HepG2 (cell line): Measurements from ENCODE around the gene PXDC1. TPM values are rescaled to one million over a fixed set of nuclear protein-coding genes. Genes with fewer than 3 reads are reported as not detected.

Experiments
- BCL6 ChIP-seq: IDR thresholded peaks from 2 replicates; pipeline ENCODE4 v1.6.1; 2016; ENCODE audit warnings: missing genetic modification reagents, missing compliant biosample characterization
- CHD4 ChIP-seq: fragments of 200-600 bp; sonication (generic); IDR thresholded peaks from 2 replicates; pipeline ENCODE4 v1.7.0; 2017; ENCODE audit warnings: mild to moderate bottlenecking, low read length, borderline replicate concordance
- DMTF1 ChIP-seq: sonication (generic); formaldehyde crosslinking; IDR thresholded peaks from 2 replicates; pipeline ENCODE4 v1.4.0; 2020; ENCODE audit warnings: mild to moderate bottlenecking, missing genetic modification reagents
- FOXA1 ChIP-seq, 2 experiments: fragments of 450-650 bp in 1 of 2; sonication (generic) in 1 of 2; formaldehyde crosslinking in 1 of 2; IDR thresholded peaks; 2 replicates each; pipeline versions ENCODE4 v1.4.0 to v1.6.1; 2016 to 2020; ENCODE audit warnings: missing genetic modification reagents in 1 of 2
- GATAD2A ChIP-seq: IDR thresholded peaks from 2 replicates; pipeline ENCODE4 v1.6.1; 2016
- HMG20A ChIP-seq: IDR thresholded peaks from 2 replicates; pipeline ENCODE4 v1.6.1; 2016; ENCODE audit warnings: borderline replicate concordance
- HMG20B ChIP-seq: conservative IDR thresholded peaks from 2 replicates; pipeline ENCODE4 v1.6.1; 2016; ENCODE audit warnings: missing genetic modification reagents, missing compliant biosample characterization
- JUND ChIP-seq: sonication (generic); formaldehyde crosslinking; IDR thresholded peaks from 2 replicates; pipeline ENCODE4 v1.8.0; 2022; ENCODE audit warnings: mild to moderate bottlenecking, missing genetic modification reagents
- MAF1 ChIP-seq: sonication (generic); formaldehyde crosslinking; IDR thresholded peaks from 2 replicates; pipeline ENCODE4 v1.5.0; 2020; ENCODE audit warnings: missing genetic modification reagents, borderline replicate concordance
- MED8 ChIP-seq: sonication (generic); formaldehyde crosslinking; IDR thresholded peaks from 2 replicates; pipeline ENCODE4 v1.8.1; 2023; ENCODE audit warnings: mild to moderate bottlenecking, missing genetic modification reagents; ENCODE audit not compliant: insufficient replicate concordance
- NFIB ChIP-seq: sonication (generic); formaldehyde crosslinking; IDR thresholded peaks from 2 replicates; pipeline ENCODE4 v1.9.0; 2021; ENCODE audit warnings: missing genetic modification reagents, mild to moderate bottlenecking, borderline replicate concordance
- POLR2A ChIP-seq, 2 experiments: IDR thresholded peaks; 2 replicates each; pipeline ENCODE4 v1.6.1; 2011; ENCODE audit warnings: low read depth in 2 of 2, low read length in 2 of 2, mild to moderate bottlenecking in 1 of 2, moderate library complexity in 1 of 2; ENCODE audit not compliant: insufficient read depth in 1 of 2
- POLR2AphosphoS2 ChIP-seq: IDR thresholded peaks from 2 replicates; pipeline ENCODE4 v1.6.1; 2011; ENCODE audit warnings: low read depth, low read length, improper control_type of control experiment
- POLR2AphosphoS5 ChIP-seq: IDR thresholded peaks from 2 replicates; pipeline ENCODE4 v1.6.1; 2012; ENCODE audit warnings: low read depth, low read length
- RCOR2 ChIP-seq: IDR thresholded peaks from 2 replicates; pipeline ENCODE4 v1.6.1; 2016; ENCODE audit warnings: missing biosample characterization, missing genetic modification reagents
- SNAPC2 ChIP-seq: sonication (generic); formaldehyde crosslinking; IDR thresholded peaks from 2 replicates; pipeline ENCODE4 v1.8.1; 2022; ENCODE audit warnings: mild to moderate bottlenecking, missing genetic modification reagents
- SP5 ChIP-seq: IDR thresholded peaks from 2 replicates; pipeline ENCODE4 v1.6.1; 2016; ENCODE audit warnings: low read depth, borderline replicate concordance
- SRY ChIP-seq: sonication (generic); formaldehyde crosslinking; IDR thresholded peaks from 2 replicates; pipeline ENCODE4 v1.8.0; 2022; ENCODE audit warnings: mild to moderate bottlenecking, missing genetic modification reagents
- ZKSCAN8 ChIP-seq: IDR thresholded peaks from 2 replicates; pipeline ENCODE4 v1.6.1; 2016; ENCODE audit warnings: borderline replicate concordance, missing genetic modification reagents, missing compliant biosample characterization
- ZNF546 ChIP-seq: sonication (generic); formaldehyde crosslinking; conservative IDR thresholded peaks from 2 replicates; pipeline ENCODE4 v1.8.1; 2023; ENCODE audit warnings: mild to moderate bottlenecking, missing genetic modification reagents
- ZNF768 ChIP-seq: sonication (generic); formaldehyde crosslinking; IDR thresholded peaks from 2 replicates; pipeline ENCODE4 v1.4.0; 2020; ENCODE audit warnings: missing genetic modification reagents
- ZSCAN22 ChIP-seq: sonication (generic); formaldehyde crosslinking; IDR thresholded peaks from 2 replicates; pipeline ENCODE4 v1.4.0; 2020; ENCODE audit warnings: mild to moderate bottlenecking, missing genetic modification reagents
- ZSCAN5A ChIP-seq: sonication (generic); formaldehyde crosslinking; IDR thresholded peaks from 2 replicates; pipeline ENCODE4 v1.8.0; 2022; ENCODE audit warnings: mild to moderate bottlenecking, missing genetic modification reagents, borderline replicate concordance
- polyA plus RNA-seq, 8 experiments: library from polyadenylated mRNA; depleted of rRNA in 3 of 8; stranded (reverse) in 7 of 8; unstranded in 1 of 8; fragments of >200 nt; fragmentation: Illumina TruSeq in 4 of 8; extraction: Trizol in 4 of 8; gene quantifications; 2 replicates each; pipeline versions ENCODE4 v1.2.1 to v1.2.3, GENCODE V29; 2011 to 2016; ENCODE audit warnings: low read depth in 4 of 8, missing spikeins in 1 of 8, mixed read lengths in 1 of 8; ENCODE audit not compliant: insufficient read depth in 1 of 8
- total RNA-seq, 5 experiments: library from RNA; depleted of rRNA; stranded (reverse); fragments of >200 nt; fragmentation: Illumina TruSeq; extraction: Trizol; gene quantifications; 2 replicates each; pipeline ENCODE4 v1.2.3, GENCODE V29; 2016; ENCODE audit warnings: low read depth in 1 of 5
- TF ChIP-seq, protein P1 (sequence below): sonication (generic); formaldehyde crosslinking; IDR thresholded peaks from 2 replicates; pipeline ENCODE4 v1.4.0; 2020; ENCODE audit warnings: missing genetic modification reagents
- TF ChIP-seq, protein P2 (sequence below): IDR thresholded peaks from 2 replicates; pipeline ENCODE4 v1.6.1; 2016; ENCODE audit warnings: missing genetic modification reagents, missing compliant biosample characterization

Gene PXDC1
- total and polyA plus RNA-seq, 2 of the 13 experiments (the other 11 are each of a cell fraction or from before 2014, with no cell fraction given) = 32.4 to 34.7 TPM

DNA sequence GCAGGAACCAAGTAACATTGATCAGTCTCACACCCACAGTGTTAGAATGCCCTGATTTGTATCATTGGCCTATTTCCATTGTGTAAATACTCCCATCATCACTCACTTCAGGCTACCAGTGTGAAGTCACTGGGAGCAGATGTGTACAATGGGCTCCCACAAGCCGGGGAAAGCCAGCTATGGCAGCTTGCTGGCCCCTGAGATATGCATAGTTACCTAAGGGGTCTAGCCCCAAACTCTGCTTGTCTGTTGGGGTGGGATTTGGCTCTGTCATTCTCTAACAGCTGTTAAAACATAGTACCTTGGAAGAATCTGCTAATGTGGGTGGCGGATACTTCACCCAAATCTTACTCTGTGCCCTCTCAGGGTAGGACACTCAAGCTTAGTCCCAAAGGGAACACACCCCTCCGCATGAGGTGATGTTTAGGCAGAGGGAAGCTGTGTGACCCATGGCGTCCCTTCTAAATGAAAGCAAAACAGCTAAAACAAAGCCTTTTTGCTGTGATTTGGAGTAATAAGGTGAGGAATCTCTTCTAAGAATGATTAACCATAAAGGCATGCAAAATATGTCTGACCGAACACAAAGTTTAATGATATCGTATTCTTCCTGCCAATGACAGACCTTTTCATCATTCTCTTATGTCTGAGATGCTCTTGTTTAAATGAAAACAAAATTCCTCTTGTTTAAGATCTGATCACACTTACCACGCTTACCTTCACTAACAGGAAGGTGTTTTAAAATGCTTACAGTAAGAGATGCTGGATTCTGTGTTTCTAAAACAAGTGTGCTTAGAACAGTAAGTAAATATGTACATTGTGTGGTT, 45.9 kb upstream of the PXDC1 start (continued):
- TF ChIP-seq ZSCAN5A (CRISPR knock-in tag) = no peak
- peak; percentile 53 for TF ChIP-seq GATAD2A
- 0 out of 2 replicates have a peak, but pooled peaks have one; percentile 58 for TF ChIP-seq BCL6 (CRISPR knock-in tag)
- no peak for TF ChIP-seq ZSCAN22 (CRISPR knock-in tag)
- TF ChIP-seq POLR2A (IDR thresholded peaks at IDR 0.05; ENCODE audit: insufficient read depth in 1 of 2, low read depth in 2 of 2, low read length in 2 of 2) = peak in 1 of 2 experiments; percentile 63; a peak in 1 of 4 replicates
- TF ChIP-seq HMG20B (CRISPR knock-in tag) = 0 out of 2 replicates have a peak, but pooled peaks have one; percentile 25
- TF ChIP-seq, protein P1, sequence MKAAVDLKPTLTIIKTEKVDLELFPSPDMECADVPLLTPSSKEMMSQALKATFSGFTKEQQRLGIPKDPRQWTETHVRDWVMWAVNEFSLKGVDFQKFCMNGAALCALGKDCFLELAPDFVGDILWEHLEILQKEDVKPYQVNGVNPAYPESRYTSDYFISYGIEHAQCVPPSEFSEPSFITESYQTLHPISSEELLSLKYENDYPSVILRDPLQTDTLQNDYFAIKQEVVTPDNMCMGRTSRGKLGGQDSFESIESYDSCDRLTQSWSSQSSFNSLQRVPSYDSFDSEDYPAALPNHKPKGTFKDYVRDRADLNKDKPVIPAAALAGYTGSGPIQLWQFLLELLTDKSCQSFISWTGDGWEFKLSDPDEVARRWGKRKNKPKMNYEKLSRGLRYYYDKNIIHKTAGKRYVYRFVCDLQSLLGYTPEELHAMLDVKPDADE (CRISPR knock-in tag) = no peak
- TF ChIP-seq, protein P2, sequence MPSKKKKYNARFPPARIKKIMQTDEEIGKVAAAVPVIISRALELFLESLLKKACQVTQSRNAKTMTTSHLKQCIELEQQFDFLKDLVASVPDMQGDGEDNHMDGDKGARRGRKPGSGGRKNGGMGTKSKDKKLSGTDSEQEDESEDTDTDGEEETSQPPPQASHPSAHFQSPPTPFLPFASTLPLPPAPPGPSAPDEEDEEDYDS (CRISPR knock-in tag) = peak; percentile 47; the same call in 1 of the 2 replicates
- TF ChIP-seq DMTF1 (CRISPR knock-in tag) = no peak
- peak; percentile 50; the same call in 1 of the 2 replicates for TF ChIP-seq HMG20A (CRISPR knock-in tag)
- no peak for TF ChIP-seq POLR2AphosphoS2
- 0 out of 2 replicates have a peak, but pooled peaks have one; percentile 18 for TF ChIP-seq SNAPC2 (CRISPR knock-in tag)
- TF ChIP-seq JUND (CRISPR knock-in tag) = peak; percentile 39; the same call in 1 of the 2 replicates
- peak; percentile 1 for TF ChIP-seq RCOR2
- no peak for TF ChIP-seq ZNF546 (CRISPR knock-in tag)
- TF ChIP-seq MED8 (CRISPR knock-in tag) = no peak
- TF ChIP-seq ZNF768 = no peak
- peak; percentile 31; the same call in 1 of the 2 replicates for TF ChIP-seq POLR2AphosphoS5
- no peak for TF ChIP-seq MAF1 (CRISPR knock-in tag)
- no peak for TF ChIP-seq SRY (CRISPR knock-in tag)
- TF ChIP-seq NFIB (CRISPR knock-in tag) = no peak
- TF ChIP-seq CHD4 = peak; percentile 56; the same call in 1 of the 2 replicates
- TF ChIP-seq ZKSCAN8 = 0 out of 2 replicates have a peak, but pooled peaks have one; percentile 56
- peak; percentile 64; the same call in 1 of the 2 replicates for TF ChIP-seq FOXA1 (IDR thresholded peaks at IDR 0.05)
- TF ChIP-seq FOXA1 (CRISPR knock-in tag; IDR thresholded peaks at IDR 0.05) = peak; percentile 70
- TF ChIP-seq SP5 (CRISPR knock-in tag) = no peak
